H1 (cell line): ENCODE data around the gene XKR7. TPM values are rescaled to one million over a fixed set of nuclear protein-coding genes. Genes with fewer than 3 reads are reported as not detected.

Source experiments
- ATF2 ChIP-seq: IDR thresholded peaks from 2 replicates; pipeline ENCODE4 v1.6.1; 2012; ENCODE audit warnings: low read length, inconsistent platforms
- CHD7 ChIP-seq: fragments of 300-600 bp; sonication (generic); IDR thresholded peaks from 2 replicates; pipeline ENCODE4 v1.7.1; 2012; ENCODE audit warnings: low read length, moderate library complexity, mild to moderate bottlenecking, inconsistent platforms; ENCODE audit not compliant: insufficient replicate concordance
- EGR1 ChIP-seq: IDR thresholded peaks from 2 replicates; pipeline ENCODE4 v1.6.1; 2011; ENCODE audit warnings: low read depth, low read length, borderline replicate concordance
- FOSL1 ChIP-seq: IDR thresholded peaks from 2 replicates; pipeline ENCODE4 v1.6.1; 2011; ENCODE audit warnings: mild to moderate bottlenecking, low read depth, low read length, moderate library complexity; ENCODE audit not compliant: insufficient read depth
- JUND ChIP-seq: IDR thresholded peaks from 2 replicates; pipeline ENCODE4 v1.6.1; 2011; ENCODE audit warnings: mild to moderate bottlenecking, improper control_type of control experiment, low read length
- MAFK ChIP-seq: IDR thresholded peaks from 2 replicates; pipeline ENCODE4 v1.6.1; 2012; ENCODE audit warnings: low read depth, mild to moderate bottlenecking, improper control_type of control experiment, low read length
- POLR2A ChIP-seq, 2 experiments: IDR thresholded peaks; 1 replicate in 1 of 2; 2 replicates in 1 of 2; pipeline ENCODE4 v1.6.1; 2011; ENCODE audit warnings: low read depth in 2 of 2, low read length in 2 of 2, mild to moderate bottlenecking in 2 of 2; ENCODE audit errors: control extremely low read depth in 1 of 2
- RNF2 ChIP-seq: fragments of 200-900, 300-1000 bp; sonication (generic); IDR thresholded peaks from 2 replicates; pipeline ENCODE4 v1.7.1; 2016; ENCODE audit warnings: borderline replicate concordance, low read depth, mild to moderate bottlenecking, antibody characterized with exemption, low read length; ENCODE audit not compliant: poor library complexity, severe bottlenecking; ENCODE audit errors: missing control alignments
- SAP30 ChIP-seq: fragments of 300-600 bp; sonication (generic); IDR thresholded peaks from 2 replicates; pipeline ENCODE4 v1.7.1; 2012; ENCODE audit warnings: low read length, moderate library complexity, mild to moderate bottlenecking, inconsistent platforms; ENCODE audit not compliant: insufficient read depth, insufficient replicate concordance
- SIRT6 ChIP-seq: IDR thresholded peaks from one replicate; pipeline ENCODE4 v1.7.1; 2012; ENCODE audit warnings: low read length, inconsistent platforms
- polyA plus RNA-seq, 7 experiments: library from polyadenylated mRNA; depleted of rRNA in 3 of 7; stranded (reverse) in 5 of 7; unstranded in 2 of 7; fragments of >200 nt in 5 of 7; fragments of 200-250 nt in 2 of 7; gene quantifications; 1 replicate in 5 of 7; 2 replicates in 1 of 7; 4 replicates in 1 of 7; pipeline versions ENCODE4 v1.2.1 to v1.2.3, GENCODE V29; 2011 to 2013; ENCODE audit warnings: missing spikeins in 2 of 7, mixed read lengths in 2 of 7
- total RNA-seq: library from RNA; stranded (reverse); fragmentation: NEBNext Ultra II Directional; extraction: Animal tissue kit (Norgen Biotek cat#: 25700); gene quantifications from 2 replicates; pipeline ENCODE4 v1.2.1, GENCODE V29; 2021

Gene XKR7
- total and polyA plus RNA-seq, 2 of the 8 experiments (the other 6 are each of a cell fraction or from before 2014, with no cell fraction given) = 1.8 to 2.4 TPM

GRCh38 chr20:32045999-32046398, 78.0 kb downstream of the XKR7 start (continued):
- TF ChIP-seq CHD7 = no peak
- TF ChIP-seq SIRT6 = no peak
- no peak for TF ChIP-seq ATF2
- TF ChIP-seq SAP30 = no peak
- TF ChIP-seq EGR1 = no peak
- no peak for TF ChIP-seq POLR2A (IDR thresholded peaks at IDR 0.05; ENCODE audit: control extremely low read depth in 1 of 2, low read depth in 2 of 2, low read length in 2 of 2)
- TF ChIP-seq RNF2 = no peak
- no peak for TF ChIP-seq FOSL1
- no peak for TF ChIP-seq JUND
- TF ChIP-seq MAFK = no peak
